Mesothelial cell of epicardium (in vitro differentiated cells): ENCODE data around the gene SOX18. TPM values are rescaled to one million over a fixed set of nuclear protein-coding genes. Genes with fewer than 3 reads are reported as not detected.

Source experiments
- DNase-seq, 2 experiments: peaks; one replicate each; pipeline ENCODE4 v3.0.0; 2021; ENCODE audit warnings: low spot score in 2 of 2; ENCODE audit not compliant: unreplicated experiment in 2 of 2
- H3K27ac Mint-ChIP-seq: 2 replicates; pipeline ENCODE4 v1.8.0; 2021; ENCODE audit warnings: mixed read lengths
- H3K27me3 Mint-ChIP-seq: 2 replicates; pipeline ENCODE4 v1.8.0; 2021; ENCODE audit warnings: low read depth, mixed read lengths
- H3K36me3 Mint-ChIP-seq: 2 replicates; pipeline ENCODE4 v1.8.0; 2021; ENCODE audit warnings: mixed read lengths
- H3K4me1 Mint-ChIP-seq: 2 replicates; pipeline ENCODE4 v1.8.0; 2021; ENCODE audit warnings: mixed read lengths
- H3K4me3 Mint-ChIP-seq: 2 replicates; pipeline ENCODE4 v1.8.0; 2021; ENCODE audit warnings: mild to moderate bottlenecking, moderate library complexity, mixed read lengths
- H3K9me3 Mint-ChIP-seq: 2 replicates; pipeline ENCODE4 v1.8.0; 2021; ENCODE audit warnings: mixed read lengths
- microRNA-seq: library from miRNA; unstranded; fragments of <30 nt; microRNA quantifications from one replicate; pipeline ENCODE4 v1.2.0, GENCODE V29; 2021; ENCODE audit warnings: inconsistent platforms, mixed read lengths
- total RNA-seq: library from RNA; stranded (reverse); gene quantifications from 3 replicates; pipeline ENCODE4 v1.2.1, GENCODE V29; 2021
- TF ChIP-seq, protein P1 (sequence below): fragments of 200-600 bp; sonication (generic); IDR thresholded peaks from one replicate; pipeline ENCODE4 v1.5.0; 2021; ENCODE audit warnings: antibody characterized with exemption; ENCODE audit not compliant: unreplicated experiment

SOX18 gene
- total RNA-seq, 1 donor from 2014 or later = 0.34 TPM

DNA sequence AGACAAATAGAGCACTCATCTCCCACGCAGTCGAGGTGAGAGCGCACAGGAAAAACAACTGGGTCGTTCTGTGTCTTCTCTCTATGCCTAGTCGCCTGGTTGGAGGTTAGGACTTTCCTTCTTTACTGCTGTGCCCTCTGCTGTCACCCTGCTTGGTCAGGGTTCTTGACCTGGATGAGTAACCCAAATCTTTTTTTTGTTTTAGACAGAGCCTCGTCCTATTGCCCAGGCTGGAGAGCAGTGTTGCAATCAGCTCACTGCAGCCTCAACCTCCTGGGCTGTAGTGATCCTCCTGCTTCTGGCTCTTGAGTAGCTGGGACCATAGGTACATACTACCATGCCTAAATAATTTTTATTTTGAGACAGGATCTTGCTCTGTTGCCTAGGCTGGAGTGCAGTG lies 44.0 kb downstream of the SOX18 start:
- no peak overlapping the region for H3K4me3 Mint-ChIP-seq
- no peaks in the 10 kb centered on the region for H3K27me3 Mint-ChIP-seq
- no peak overlapping the region for H3K27ac Mint-ChIP-seq
- TF ChIP-seq, protein P1, sequence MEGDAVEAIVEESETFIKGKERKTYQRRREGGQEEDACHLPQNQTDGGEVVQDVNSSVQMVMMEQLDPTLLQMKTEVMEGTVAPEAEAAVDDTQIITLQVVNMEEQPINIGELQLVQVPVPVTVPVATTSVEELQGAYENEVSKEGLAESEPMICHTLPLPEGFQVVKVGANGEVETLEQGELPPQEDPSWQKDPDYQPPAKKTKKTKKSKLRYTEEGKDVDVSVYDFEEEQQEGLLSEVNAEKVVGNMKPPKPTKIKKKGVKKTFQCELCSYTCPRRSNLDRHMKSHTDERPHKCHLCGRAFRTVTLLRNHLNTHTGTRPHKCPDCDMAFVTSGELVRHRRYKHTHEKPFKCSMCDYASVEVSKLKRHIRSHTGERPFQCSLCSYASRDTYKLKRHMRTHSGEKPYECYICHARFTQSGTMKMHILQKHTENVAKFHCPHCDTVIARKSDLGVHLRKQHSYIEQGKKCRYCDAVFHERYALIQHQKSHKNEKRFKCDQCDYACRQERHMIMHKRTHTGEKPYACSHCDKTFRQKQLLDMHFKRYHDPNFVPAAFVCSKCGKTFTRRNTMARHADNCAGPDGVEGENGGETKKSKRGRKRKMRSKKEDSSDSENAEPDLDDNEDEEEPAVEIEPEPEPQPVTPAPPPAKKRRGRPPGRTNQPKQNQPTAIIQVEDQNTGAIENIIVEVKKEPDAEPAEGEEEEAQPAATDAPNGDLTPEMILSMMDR = no peak
- peaks cover 10% of the 10 kb centered on the region for H3K4me1 Mint-ChIP-seq
- peaks cover 46% of the 10 kb centered on the region for H3K36me3 Mint-ChIP-seq
- no peak for DNase-seq
- peaks cover 12% of the 10 kb centered on the region for H3K9me3 Mint-ChIP-seq

DNA sequence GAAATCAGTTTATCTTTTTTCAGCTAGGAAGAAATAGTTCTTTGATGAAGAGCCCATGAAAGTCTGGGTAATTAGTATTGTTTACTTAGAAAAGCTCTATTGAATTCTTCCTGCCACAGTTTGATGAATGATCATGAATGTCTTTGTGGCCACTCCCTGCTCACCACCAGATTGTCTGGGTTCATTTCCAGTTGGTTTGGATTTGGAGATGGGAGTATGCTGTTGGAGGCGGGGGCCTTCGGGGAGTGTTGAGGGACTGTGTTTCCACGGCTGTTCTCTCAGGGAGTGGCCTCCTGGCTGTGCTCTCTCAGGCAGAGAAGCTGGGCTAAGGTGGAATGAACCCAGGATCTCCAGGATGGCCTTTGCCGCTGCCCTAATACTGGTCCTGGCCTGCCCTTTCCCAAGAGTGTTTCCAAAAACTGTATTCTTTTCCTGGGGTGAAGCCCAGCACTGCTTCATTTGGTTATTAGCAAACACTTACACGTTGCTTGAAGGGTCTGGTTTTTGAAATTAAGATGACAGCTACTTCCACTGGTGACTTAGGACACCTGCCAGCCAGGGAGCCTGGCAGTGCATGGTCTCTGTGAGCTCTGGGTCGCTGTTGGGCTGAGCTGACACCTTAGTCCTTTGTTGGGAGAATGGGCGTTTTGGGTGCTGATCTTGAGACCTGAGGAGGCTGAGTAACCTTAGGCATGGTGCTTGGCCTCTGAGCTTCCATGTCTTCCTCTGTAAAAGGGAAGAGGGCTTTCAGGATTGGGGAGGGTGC lies 45.3 kb downstream of the SOX18 start:
- peak overlapping the region; percentile 80 for H3K27ac Mint-ChIP-seq

DNA sequence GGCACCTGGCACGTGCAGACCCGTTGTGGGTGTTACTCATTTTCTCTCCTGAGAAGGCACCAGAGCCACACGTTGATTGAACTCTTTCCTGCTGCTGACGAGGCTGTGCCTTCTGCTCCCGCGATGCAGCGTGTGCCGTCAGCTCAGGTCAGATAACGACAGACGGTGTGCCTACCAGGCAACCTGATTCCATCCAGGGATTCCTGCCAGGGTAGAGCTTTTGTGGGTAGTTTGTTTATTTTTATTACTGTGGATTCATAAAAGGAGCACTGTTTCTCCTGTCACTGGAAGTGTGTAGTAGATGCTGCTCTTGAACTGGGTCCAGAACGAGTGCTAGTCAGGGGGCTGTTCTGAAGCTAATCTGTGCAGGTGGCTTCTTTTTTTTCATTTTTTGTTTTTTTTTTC lies 47.8 kb downstream of the SOX18 start:
- DNase-seq = no peak
- no peaks in the 10 kb centered on the region for H3K27me3 Mint-ChIP-seq
- TF ChIP-seq, protein P1 = no peak
- peaks cover 10% of the 10 kb centered on the region for H3K4me1 Mint-ChIP-seq
- no peak overlapping the region for H3K27ac Mint-ChIP-seq
- no peaks in the 10 kb centered on the region for H3K9me3 Mint-ChIP-seq
- H3K4me3 Mint-ChIP-seq = no peak overlapping the region
- H3K36me3 Mint-ChIP-seq = peaks cover 39% of the 10 kb centered on the region

More for the DNA sequence above, 45.3 kb downstream of the SOX18 start:
- TF ChIP-seq, protein P1 = no peak
- Mint-ChIP-seq H3K9me3 (peaks cover 9% of the 10 kb centered on the region), H3K27me3 (no peaks in the 10 kb centered on the region), H3K4me3 (no peak overlapping the region), H3K4me1 (peaks cover 10% of the 10 kb centered on the region), H3K36me3 (peaks cover 44% of the 10 kb centered on the region)
- no peak for DNase-seq

DNA sequence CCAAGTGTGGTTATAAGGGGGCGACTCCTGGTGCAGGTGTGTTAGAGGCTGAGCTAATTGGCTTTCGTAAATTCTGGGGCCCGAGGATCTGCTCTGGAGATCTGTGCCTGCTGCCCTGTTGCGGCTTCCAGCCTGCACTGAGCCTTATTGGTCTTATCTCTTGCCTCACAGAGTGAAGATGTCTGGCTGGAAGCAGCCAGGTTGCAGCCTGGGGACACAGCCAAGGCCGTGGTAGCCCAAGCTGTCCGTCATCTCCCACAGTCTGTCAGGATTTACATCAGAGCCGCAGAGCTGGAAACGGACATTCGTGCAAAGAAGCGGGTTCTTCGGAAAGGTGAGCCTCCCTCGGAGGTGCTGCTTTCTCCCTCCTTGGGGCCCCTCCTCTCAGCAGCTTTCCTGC lies 48.5 kb downstream of the SOX18 start:
- TF ChIP-seq, protein P1 = no peak
- Mint-ChIP-seq H3K36me3 (peaks cover 37% of the 10 kb centered on the region), H3K27ac (no peak overlapping the region)

More for the DNA sequence above, 48.5 kb downstream of the SOX18 start:
- no peak overlapping the region for H3K4me3 Mint-ChIP-seq
- H3K27me3 Mint-ChIP-seq = no peaks in the 10 kb centered on the region
- no peaks in the 10 kb centered on the region for H3K9me3 Mint-ChIP-seq
- H3K4me1 Mint-ChIP-seq = peaks cover 10% of the 10 kb centered on the region
- no peak for DNase-seq

Small RNAs within 50 kb of the gene (microRNA-seq; reads per million reads assigned to microRNA genes)
- gene MIR6813 = 0.88 reads per million

Other genes with a start within 250 kb of the SOX18 start
- 11.3 to 11.6 TPM (median 11.6 TPM) in 3 replicates for gene ZBTB46, start 218.4 kb downstream of the SOX18 start, total RNA-seq
- not detected in 3 replicates for gene ABHD16B, start 188.1 kb downstream of the SOX18 start, total RNA-seq
- gene TPD52L2, start 184.4 kb downstream of the SOX18 start, total RNA-seq = 73.1 to 77.3 TPM (median 73.8 TPM) in 3 replicates
- 40.6 to 43.2 TPM (median 41.6 TPM) in 3 replicates for gene DNAJC5, start 154.5 kb downstream of the SOX18 start, total RNA-seq
- gene UCKL1, start 93.2 kb downstream of the SOX18 start, total RNA-seq = 56.8 to 60.0 TPM (median 58.0 TPM) in 3 replicates
- gene ZNF512B, start 79.7 kb downstream of the SOX18 start, total RNA-seq = 60.0 to 62.0 TPM (median 61.0 TPM) in 3 replicates
- 10.3 to 11.7 TPM (median 11.4 TPM) in 3 replicates for gene SAMD10, start 70.0 kb downstream of the SOX18 start, total RNA-seq
- 65.2 to 68.2 TPM (median 65.9 TPM) in 3 replicates for gene PRPF6, start 68.5 kb downstream of the SOX18 start, total RNA-seq
- 2.8 to 4.2 TPM (median 3.2 TPM) in 3 replicates for gene C20orf204, start 13.5 kb downstream of the SOX18 start, total RNA-seq
- gene TCEA2, start 13.6 kb upstream of the SOX18 start, total RNA-seq = 77.9 to 81.3 TPM (median 81.2 TPM) in 3 replicates
- 7.0 to 8.1 TPM (median 7.9 TPM) in 3 replicates for gene RGS19, start 29.9 kb upstream of the SOX18 start, total RNA-seq
- gene OPRL1, start 30.4 kb upstream of the SOX18 start, total RNA-seq = 2.2 to 2.6 TPM (median 2.5 TPM) in 3 replicates
- 0.36 TPM in 1 of 3 replicates, not detected in the others for gene LKAAEAR1, start 34.8 kb upstream of the SOX18 start, total RNA-seq
- not detected in 3 replicates for gene NPBWR2, start 57.9 kb upstream of the SOX18 start, total RNA-seq
- 0.16 to 0.34 TPM (median 0.20 TPM) in 3 replicates for gene MYT1, start 114.8 kb upstream of the SOX18 start, total RNA-seq
- gene PCMTD2, start 206.1 kb upstream of the SOX18 start, total RNA-seq = 111 to 120 TPM (median 116 TPM) in 3 replicates